Daoy (cell line): Measurements from ENCODE around the gene RYR3. TPM values are rescaled to one million over a fixed set of nuclear protein-coding genes. Genes with fewer than 3 reads are reported as not detected.
A peak's percentile ranks its signal among the peaks of the same experiment; 100 is the strongest.

ENCODE experiments used
- DNase-seq: peaks from one replicate; pipeline ENCODE4 v3.0.0-alpha.2; 2015; ENCODE audit warnings: low read depth
- total RNA-seq: library from RNA; depleted of rRNA; stranded (reverse); fragments of >200 nt; shearing (Covaris generic); gene quantifications from 2 replicates; pipeline ENCODE4 v1.2.3, GENCODE V29; 2014

RYR3 gene
- total RNA-seq, 1 experiment from 2014 or later = 4.7 TPM

- DNase-seq = no peak
These were observed 520.9 kb downstream of the RYR3 start for GRCh38 chr15:33831646-33832045.

- DNase-seq = no peak
These were observed 524.4 kb downstream of the RYR3 start for GRCh38 chr15:33834892-33835743.

- DNase-seq = no peak
These were observed 526.5 kb downstream of the RYR3 start for GRCh38 chr15:33837294-33837693.

- no peak for DNase-seq
These were observed 528.8 kb downstream of the RYR3 start for GRCh38 chr15:33839540-33839939.

GRCh38 chr15:33840615-33841014 is 529.8 kb downstream of the RYR3 start:
- DNase-seq = no peak

GRCh38 chr15:33844186-33844585 is 533.4 kb downstream of the RYR3 start:
- no peak for DNase-seq

GRCh38 chr15:33844597-33844996 is 533.8 kb downstream of the RYR3 start:
- no peak for DNase-seq

GRCh38 chr15:33846142-33846541 is 535.4 kb downstream of the RYR3 start:
- DNase-seq = no peak

- DNase-seq = no peak
These were observed 536.1 kb downstream of the RYR3 start for GRCh38 chr15:33846862-33847261.

GRCh38 chr15:33848011-33848410 is 537.2 kb downstream of the RYR3 start:
- no peak for DNase-seq

- no peak for DNase-seq
These were observed 540.3 kb downstream of the RYR3 start for GRCh38 chr15:33851079-33851478.

- no peak for DNase-seq
These were observed 541.3 kb downstream of the RYR3 start for GRCh38 chr15:33852094-33852493.

- DNase-seq = peak; percentile 85
These were observed 541.8 kb downstream of the RYR3 start for GRCh38 chr15:33852570-33852969.

- DNase-seq = no peak
These were observed 547.0 kb downstream of the RYR3 start for GRCh38 chr15:33857726-33858125.

GRCh38 chr15:33858836-33859235 is 548.1 kb downstream of the RYR3 start:
- no peak for DNase-seq

GRCh38 chr15:33859992-33860545 is 549.3 kb downstream of the RYR3 start:
- DNase-seq = no peak

GRCh38 chr15:33860754-33861153 is 550.0 kb downstream of the RYR3 start:
- peak; percentile 66 for DNase-seq

GRCh38 chr15:33864360-33865075 is 553.8 kb downstream of the RYR3 start:
- no peak for DNase-seq

- peak; percentile 48 for DNase-seq
These were observed 554.6 kb downstream of the RYR3 start for GRCh38 chr15:33865416-33865815.

- DNase-seq = no peak
These were observed 555.5 kb downstream of the RYR3 start for GRCh38 chr15:33866101-33866737.

- no peak for DNase-seq
These were observed 561.2 kb downstream of the RYR3 start for GRCh38 chr15:33871980-33872379.

GRCh38 chr15:33872416-33873106 is 561.8 kb downstream of the RYR3 start:
- DNase-seq = no peak
